Muscle layer of colon (tissue), 2 donors: ENCODE measurements around the gene LPP.
A peak's percentile ranks its signal among the peaks of the same experiment; 100 is the strongest.

Experiments
- H3K27ac ChIP-seq: one replicate; pipeline ENCODE4 v1.7.0; 2013; ENCODE audit warnings: low read depth, mild to moderate bottlenecking, low read length, moderate library complexity
- H3K27me3 ChIP-seq, 2 donors: one replicate each; pipeline ENCODE4 v1.7.0; 2013; ENCODE audit warnings: low read length in 2 of 2, mild to moderate bottlenecking in 2 of 2; ENCODE audit not compliant: insufficient read depth in 2 of 2, control insufficient read depth in 1 of 2
- H3K36me3 ChIP-seq: one replicate; pipeline ENCODE4 v1.7.0; 2013; ENCODE audit warnings: mild to moderate bottlenecking, low read length; ENCODE audit not compliant: insufficient read depth
- H3K4me1 ChIP-seq: one replicate; pipeline ENCODE4 v1.7.0; 2013; ENCODE audit warnings: mild to moderate bottlenecking, low read length; ENCODE audit not compliant: insufficient read depth
- H3K4me3 ChIP-seq, 2 donors: one replicate each; pipeline ENCODE4 v1.7.0; 2013; ENCODE audit warnings: low read length in 2 of 2, low read depth in 1 of 2, mild to moderate bottlenecking in 1 of 2, moderate library complexity in 1 of 2
- H3K9ac ChIP-seq: one replicate; pipeline ENCODE4 v1.7.0; 2013; ENCODE audit warnings: low read length
- H3K9me3 ChIP-seq: one replicate; pipeline ENCODE4 v1.7.0; 2013; ENCODE audit warnings: mild to moderate bottlenecking, low read length
- donor health status: abdominal sarcoma.
- donor health status: Adenocarcinoma of cecum.

The LPP gene

DNA sequence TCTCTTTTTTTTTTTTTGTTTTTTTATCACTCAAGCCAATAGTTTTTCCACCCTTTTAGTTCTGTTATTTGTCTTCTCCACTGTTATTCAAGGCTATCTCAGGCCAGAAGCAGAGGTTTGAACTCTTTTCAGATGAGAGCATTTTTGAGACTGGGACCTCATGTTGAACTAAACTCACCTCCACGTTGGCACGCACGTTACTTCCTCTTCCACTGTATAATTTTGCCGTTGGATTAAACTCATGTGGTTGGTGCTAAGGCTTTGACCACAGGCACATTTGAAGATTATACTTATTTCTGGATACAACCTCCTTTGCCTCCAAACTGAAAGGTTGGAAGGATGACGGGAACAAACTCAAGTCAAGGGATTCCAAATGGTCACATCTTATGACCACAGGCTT lies 516.5 kb downstream of the LPP start:
- Histone ChIP-seq H3K36me3 (no peaks in the 10 kb centered on the region), H3K4me3 (no peak overlapping the region), H3K9me3 (no peaks in the 10 kb centered on the region), H3K27ac (no peak overlapping the region), H3K4me1 (peaks cover 30% of the 10 kb centered on the region), H3K27me3 (no peaks in the 10 kb centered on the region), H3K9ac (no peak overlapping the region)

DNA sequence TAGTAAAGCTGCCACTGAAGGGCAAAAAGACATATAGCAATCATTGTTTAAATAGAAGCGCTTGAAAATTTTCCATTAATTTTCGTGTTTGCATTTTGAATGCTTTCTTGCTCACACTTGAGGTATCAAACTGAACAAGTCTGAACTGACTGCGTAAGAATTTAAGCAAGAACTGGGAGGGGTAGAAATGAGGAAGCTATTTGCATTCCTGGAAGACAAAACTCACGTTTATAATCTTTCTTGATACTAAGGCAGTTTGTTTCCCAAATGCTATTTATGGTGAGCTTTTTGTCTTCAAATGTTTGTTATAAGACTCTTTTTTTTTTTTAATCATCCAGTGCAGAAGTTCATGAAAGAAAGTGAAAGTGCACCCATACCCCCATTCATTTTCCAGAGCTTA lies 518.0 kb downstream of the LPP start:
- no peak overlapping the region for H3K9ac ChIP-seq
- peaks cover 30% of the 10 kb centered on the region for H3K4me1 ChIP-seq
- H3K27ac ChIP-seq = no peak overlapping the region
- H3K36me3 ChIP-seq = no peaks in the 10 kb centered on the region
- no peaks in the 10 kb centered on the region for H3K9me3 ChIP-seq
- H3K4me3 ChIP-seq = no peak overlapping the region
- no peaks in the 10 kb centered on the region for H3K27me3 ChIP-seq

GRCh38 chr3:188672840-188673239 lies 518.9 kb downstream of the LPP start:
- no peaks in the 10 kb centered on the region for H3K27me3 ChIP-seq
- no peak overlapping the region for H3K27ac ChIP-seq
- no peaks in the 10 kb centered on the region for H3K9me3 ChIP-seq
- H3K4me1 ChIP-seq = peaks cover 27% of the 10 kb centered on the region
- H3K36me3 ChIP-seq = no peaks in the 10 kb centered on the region
- no peak overlapping the region for H3K9ac ChIP-seq
- H3K4me3 ChIP-seq = no peak overlapping the region

DNA sequence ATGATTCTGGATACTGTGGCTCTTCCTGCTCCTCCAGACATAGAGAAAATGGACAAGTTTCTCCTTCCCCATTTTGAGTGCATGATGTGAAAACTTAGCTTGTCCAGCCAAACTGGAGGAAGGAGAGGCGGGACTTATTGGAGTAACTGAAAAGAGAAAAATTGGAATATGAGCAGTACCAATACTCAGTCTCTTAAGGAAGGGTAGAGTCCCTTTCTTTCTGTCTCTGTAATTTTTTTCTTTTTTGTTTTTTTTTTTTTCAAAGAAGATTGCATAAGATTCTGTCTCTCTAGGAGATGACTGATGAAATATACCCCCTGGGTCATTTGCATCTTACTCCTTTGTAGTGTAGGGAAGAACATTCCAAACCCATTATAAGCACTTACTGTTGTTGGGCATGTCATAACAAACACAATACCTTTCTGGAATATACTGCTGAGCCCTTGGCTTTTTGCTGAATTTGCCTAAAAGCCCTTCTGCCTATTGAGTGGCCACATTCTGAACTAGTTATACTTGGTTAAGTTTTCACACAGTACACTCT lies 519.8 kb downstream of the LPP start:
- no peaks in the 10 kb centered on the region for H3K36me3 ChIP-seq
- H3K4me3 ChIP-seq = no peak overlapping the region
- no peak overlapping the region for H3K9ac ChIP-seq
- no peaks in the 10 kb centered on the region for H3K9me3 ChIP-seq
- no peak overlapping the region for H3K27ac ChIP-seq
- peaks cover 33% of the 10 kb centered on the region for H3K4me1 ChIP-seq
- no peaks in the 10 kb centered on the region for H3K27me3 ChIP-seq

DNA sequence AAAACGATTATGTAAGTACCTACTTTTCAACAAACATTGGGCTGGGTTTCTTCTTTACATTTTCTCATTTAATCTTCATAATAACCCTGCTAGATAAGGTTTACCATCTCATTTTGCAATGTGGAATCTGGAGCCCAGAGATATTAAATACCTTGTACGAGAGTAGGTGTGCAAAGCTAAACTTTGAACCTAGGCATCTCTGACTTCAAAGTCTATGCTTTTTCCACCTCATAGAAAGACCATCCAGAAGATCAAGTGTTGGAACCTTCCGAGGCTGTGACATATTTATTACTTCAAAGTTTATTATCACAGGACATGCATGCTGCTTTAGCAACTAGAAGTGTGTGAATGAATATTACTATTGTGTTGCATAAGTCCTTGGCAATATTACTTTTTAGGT lies 520.6 kb downstream of the LPP start:
- H3K9me3 ChIP-seq = no peaks in the 10 kb centered on the region
- peaks cover 42% of the 10 kb centered on the region for H3K4me1 ChIP-seq
- no peaks in the 10 kb centered on the region for H3K27me3 ChIP-seq
- no peak overlapping the region for H3K4me3 ChIP-seq
- H3K9ac ChIP-seq = no peak overlapping the region
- H3K27ac ChIP-seq = no peak overlapping the region
- H3K36me3 ChIP-seq = no peaks in the 10 kb centered on the region

GRCh38 chr3:188677344-188677743 lies 523.4 kb downstream of the LPP start:
- H3K27me3 ChIP-seq = no peaks in the 10 kb centered on the region
- no peaks in the 10 kb centered on the region for H3K36me3 ChIP-seq
- H3K4me3 ChIP-seq = no peak overlapping the region
- no peak overlapping the region for H3K27ac ChIP-seq
- H3K4me1 ChIP-seq = peaks cover 55% of the 10 kb centered on the region
- no peaks in the 10 kb centered on the region for H3K9me3 ChIP-seq
- no peak overlapping the region for H3K9ac ChIP-seq

DNA sequence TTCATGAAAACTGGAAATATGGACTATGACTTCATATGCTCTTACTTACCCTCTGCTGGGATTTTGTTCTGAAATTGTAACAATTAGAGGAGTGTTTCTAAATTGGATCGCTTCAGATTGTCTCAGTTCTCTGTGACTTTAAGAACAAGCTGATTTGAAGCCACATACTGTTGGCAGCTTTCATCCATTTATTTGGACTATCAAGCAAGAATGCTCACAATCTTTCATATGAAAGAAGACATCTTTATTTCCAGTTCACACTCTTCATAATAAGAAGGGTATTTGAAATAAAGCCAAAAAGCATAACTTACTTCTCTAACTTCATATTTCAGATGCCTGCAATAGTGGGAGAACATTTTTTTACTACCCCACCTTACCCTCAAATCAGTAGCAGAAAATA lies 526.2 kb downstream of the LPP start:
- H3K9ac ChIP-seq = no peak overlapping the region
- no peak overlapping the region for H3K4me3 ChIP-seq
- H3K27ac ChIP-seq = peak overlapping the region; percentile 29
- H3K9me3 ChIP-seq = no peaks in the 10 kb centered on the region
- no peaks in the 10 kb centered on the region for H3K27me3 ChIP-seq
- H3K36me3 ChIP-seq = no peaks in the 10 kb centered on the region
- H3K4me1 ChIP-seq = peaks cover 41% of the 10 kb centered on the region

DNA sequence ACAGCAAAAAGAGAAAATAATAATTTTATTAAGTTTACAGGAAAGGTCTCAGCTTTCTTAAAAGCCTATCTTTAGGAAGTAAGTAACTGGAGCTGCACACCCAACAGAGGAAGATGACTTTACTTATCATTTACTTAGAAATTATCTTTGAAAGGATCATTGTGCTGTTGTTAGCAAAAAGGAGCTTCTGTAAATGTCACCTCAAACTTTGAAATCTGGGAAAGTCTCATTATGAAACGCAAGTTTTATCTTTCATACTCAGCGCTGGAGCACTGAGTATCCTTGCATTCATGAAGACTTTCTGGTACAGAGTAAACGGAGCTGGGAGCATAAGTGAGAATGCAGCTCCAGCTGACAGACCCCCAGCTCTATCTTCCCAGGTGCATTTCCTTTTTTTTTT lies 526.6 kb downstream of the LPP start:
- Histone ChIP-seq H3K36me3 (no peaks in the 10 kb centered on the region), H3K27me3 (no peaks in the 10 kb centered on the region), H3K27ac (no peak overlapping the region), H3K9ac (no peak overlapping the region), H3K9me3 (no peaks in the 10 kb centered on the region), H3K4me1 (peaks cover 41% of the 10 kb centered on the region), H3K4me3 (no peak overlapping the region)

GRCh38 chr3:188682316-188682715 lies 528.4 kb downstream of the LPP start:
- Histone ChIP-seq H3K27ac (no peak overlapping the region), H3K4me3 (no peak overlapping the region)

GRCh38 chr3:188683032-188683521 lies 529.1 kb downstream of the LPP start:
- peaks cover 53% of the 10 kb centered on the region for H3K4me1 ChIP-seq
- no peak overlapping the region for H3K27ac ChIP-seq
- H3K9me3 ChIP-seq = no peaks in the 10 kb centered on the region
- H3K27me3 ChIP-seq = no peaks in the 10 kb centered on the region
- no peak overlapping the region for H3K9ac ChIP-seq
- H3K4me3 ChIP-seq = no peak overlapping the region
- H3K36me3 ChIP-seq = no peaks in the 10 kb centered on the region

More at GRCh38 chr3:188682316-188682715, 528.4 kb downstream of the LPP start:
- Histone ChIP-seq H3K9me3 (no peaks in the 10 kb centered on the region), H3K9ac (no peak overlapping the region), H3K36me3 (no peaks in the 10 kb centered on the region), H3K27me3 (no peaks in the 10 kb centered on the region), H3K4me1 (peaks cover 52% of the 10 kb centered on the region)

DNA sequence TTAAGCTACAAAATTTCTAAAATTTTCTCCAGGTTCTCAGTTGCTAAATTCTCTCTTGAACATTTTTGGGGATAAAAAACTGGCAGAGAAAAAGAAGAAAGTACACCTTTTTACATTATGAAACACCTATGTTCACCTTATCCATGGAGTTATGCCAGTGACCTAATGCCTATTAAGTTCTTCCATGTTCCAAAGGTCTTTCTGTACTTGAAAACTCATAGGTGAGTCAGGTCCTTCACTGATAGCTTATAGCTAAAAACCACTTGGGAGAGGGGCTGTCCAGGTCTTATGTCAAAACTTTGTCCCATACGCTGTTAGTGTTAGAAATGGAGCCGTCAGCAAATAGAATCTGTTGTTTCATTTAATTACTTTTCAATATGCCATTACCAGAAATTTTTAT lies 530.3 kb downstream of the LPP start:
- Histone ChIP-seq H3K36me3 (no peaks in the 10 kb centered on the region), H3K9ac (no peak overlapping the region), H3K4me3 (no peak overlapping the region)

DNA sequence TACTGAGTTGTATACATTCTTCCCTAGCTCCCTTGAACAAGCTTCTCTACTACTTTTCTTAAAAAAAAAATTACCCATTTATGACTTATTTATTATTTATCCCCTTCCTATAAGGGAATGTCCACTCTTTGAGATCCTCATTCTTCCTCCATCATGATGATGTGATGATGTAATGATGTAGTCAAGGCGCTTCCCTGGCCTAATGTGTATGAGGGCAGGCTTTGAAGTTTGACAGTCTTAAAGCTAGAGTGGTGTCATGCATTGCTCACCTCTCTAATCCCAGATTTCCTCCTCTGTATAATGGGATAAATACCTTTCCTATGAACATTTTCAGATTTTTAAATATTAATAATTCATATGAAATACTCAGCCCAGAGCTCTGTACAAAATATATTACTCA lies 531.8 kb downstream of the LPP start:
- Histone ChIP-seq H3K27me3 (no peaks in the 10 kb centered on the region), H3K4me1 (peaks cover 54% of the 10 kb centered on the region), H3K27ac (no peak overlapping the region), H3K4me3 (no peak overlapping the region), H3K9me3 (no peaks in the 10 kb centered on the region), H3K36me3 (no peaks in the 10 kb centered on the region), H3K9ac (no peak overlapping the region)

More for the DNA sequence above, 530.3 kb downstream of the LPP start:
- H3K4me1 ChIP-seq = peaks cover 53% of the 10 kb centered on the region
- H3K9me3 ChIP-seq = no peaks in the 10 kb centered on the region
- no peak overlapping the region for H3K27ac ChIP-seq
- H3K27me3 ChIP-seq = no peaks in the 10 kb centered on the region
